Amniotic epithelial cell (primary cell): ENCODE results near the gene TICRR.

Source experiments
- DNase-seq: peaks from one replicate; pipeline ENCODE4 v3.0.0-alpha.2; 2010; ENCODE audit warnings: low read depth

Gene TICRR

GRCh38 chr15:89629829-89630228 is 54.6 kb downstream of the TICRR start:
- no peak for DNase-seq

GRCh38 chr15:89630260-89630659 is 55.0 kb downstream of the TICRR start:
- DNase-seq: no peak

GRCh38 chr15:89630974-89631901 is 56.0 kb downstream of the TICRR start:
- no peak for DNase-seq

- no peak for DNase-seq
These were observed 56.6 kb downstream of the TICRR start for GRCh38 chr15:89631902-89632264.

- DNase-seq: no peak
These were observed 57.5 kb downstream of the TICRR start for GRCh38 chr15:89632563-89633430.

GRCh38 chr15:89633585-89633984 is 58.3 kb downstream of the TICRR start:
- DNase-seq: no peak

GRCh38 chr15:89640245-89640644 is 65.0 kb downstream of the TICRR start:
- DNase-seq: no peak

GRCh38 chr15:89641053-89641452 is 65.8 kb downstream of the TICRR start:
- no peak for DNase-seq

- no peak for DNase-seq
These were observed 66.8 kb downstream of the TICRR start for GRCh38 chr15:89642106-89642505.

- no peak for DNase-seq
These were observed 70.4 kb downstream of the TICRR start for GRCh38 chr15:89645680-89646079.

GRCh38 chr15:89646416-89647141 is 71.3 kb downstream of the TICRR start:
- DNase-seq: no peak

GRCh38 chr15:89647191-89647851 is 72.1 kb downstream of the TICRR start:
- DNase-seq: peak; percentile 23

- no peak for DNase-seq
These were observed 73.1 kb downstream of the TICRR start for GRCh38 chr15:89648106-89649012.

GRCh38 chr15:89649013-89649625 is 73.8 kb downstream of the TICRR start:
- no peak for DNase-seq

GRCh38 chr15:89649716-89650115 is 74.4 kb downstream of the TICRR start:
- DNase-seq: no peak

- no peak for DNase-seq
These were observed 76.9 kb downstream of the TICRR start for GRCh38 chr15:89652131-89652530.

GRCh38 chr15:89652666-89653065 is 77.4 kb downstream of the TICRR start:
- DNase-seq: no peak

- DNase-seq: no peak
These were observed 78.3 kb downstream of the TICRR start for GRCh38 chr15:89653578-89653977.

- DNase-seq: peak; percentile 64
These were observed 79.1 kb downstream of the TICRR start for GRCh38 chr15:89654301-89654761.
